Measurements from ENCODE around the gene NRP2.

DNA sequence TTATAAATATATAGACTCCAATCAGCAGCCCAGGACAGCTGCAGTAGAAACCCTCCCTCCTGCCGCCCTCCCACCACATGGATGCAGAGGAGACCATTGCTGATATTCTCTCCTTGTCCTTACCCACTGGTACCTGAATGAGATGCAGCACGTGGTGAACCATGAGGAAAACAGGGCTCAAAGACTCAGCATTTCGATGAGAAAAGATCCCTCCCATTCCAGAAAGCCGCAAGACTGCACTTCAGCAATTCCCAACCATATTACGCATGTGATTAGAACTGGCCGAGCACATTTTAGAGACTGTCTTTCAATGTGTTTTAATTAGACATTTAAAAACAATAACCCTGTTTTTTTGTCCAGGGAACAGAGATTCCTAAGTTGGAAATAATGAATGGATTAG is 125.5 kb downstream of the NRP2 start:
- TF ChIP-seq, protein P1, sequence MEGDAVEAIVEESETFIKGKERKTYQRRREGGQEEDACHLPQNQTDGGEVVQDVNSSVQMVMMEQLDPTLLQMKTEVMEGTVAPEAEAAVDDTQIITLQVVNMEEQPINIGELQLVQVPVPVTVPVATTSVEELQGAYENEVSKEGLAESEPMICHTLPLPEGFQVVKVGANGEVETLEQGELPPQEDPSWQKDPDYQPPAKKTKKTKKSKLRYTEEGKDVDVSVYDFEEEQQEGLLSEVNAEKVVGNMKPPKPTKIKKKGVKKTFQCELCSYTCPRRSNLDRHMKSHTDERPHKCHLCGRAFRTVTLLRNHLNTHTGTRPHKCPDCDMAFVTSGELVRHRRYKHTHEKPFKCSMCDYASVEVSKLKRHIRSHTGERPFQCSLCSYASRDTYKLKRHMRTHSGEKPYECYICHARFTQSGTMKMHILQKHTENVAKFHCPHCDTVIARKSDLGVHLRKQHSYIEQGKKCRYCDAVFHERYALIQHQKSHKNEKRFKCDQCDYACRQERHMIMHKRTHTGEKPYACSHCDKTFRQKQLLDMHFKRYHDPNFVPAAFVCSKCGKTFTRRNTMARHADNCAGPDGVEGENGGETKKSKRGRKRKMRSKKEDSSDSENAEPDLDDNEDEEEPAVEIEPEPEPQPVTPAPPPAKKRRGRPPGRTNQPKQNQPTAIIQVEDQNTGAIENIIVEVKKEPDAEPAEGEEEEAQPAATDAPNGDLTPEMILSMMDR (IDR thresholded peaks at IDR 0.05; ENCODE audit: low read depth, low read length, missing input control): no peak
- TF ChIP-seq JUND (IDR thresholded peaks at IDR 0.05) (no peak), YY1 (IDR thresholded peaks at IDR 0.05) (no peak), GABPA (IDR thresholded peaks at IDR 0.05 in 1 of 2, conservative IDR thresholded peaks at IDR 0.05 in 1 of 2) (no peak), RAD21 (IDR thresholded peaks at IDR 0.05) (no peak), TAF1 (conservative IDR thresholded peaks at IDR 0.05) (no peak)
- TF ChIP-seq, protein P2, sequence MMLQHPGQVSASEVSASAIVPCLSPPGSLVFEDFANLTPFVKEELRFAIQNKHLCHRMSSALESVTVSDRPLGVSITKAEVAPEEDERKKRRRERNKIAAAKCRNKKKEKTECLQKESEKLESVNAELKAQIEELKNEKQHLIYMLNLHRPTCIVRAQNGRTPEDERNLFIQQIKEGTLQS (IDR thresholded peaks at IDR 0.05): no peak
- TF ChIP-seq, protein P3, sequence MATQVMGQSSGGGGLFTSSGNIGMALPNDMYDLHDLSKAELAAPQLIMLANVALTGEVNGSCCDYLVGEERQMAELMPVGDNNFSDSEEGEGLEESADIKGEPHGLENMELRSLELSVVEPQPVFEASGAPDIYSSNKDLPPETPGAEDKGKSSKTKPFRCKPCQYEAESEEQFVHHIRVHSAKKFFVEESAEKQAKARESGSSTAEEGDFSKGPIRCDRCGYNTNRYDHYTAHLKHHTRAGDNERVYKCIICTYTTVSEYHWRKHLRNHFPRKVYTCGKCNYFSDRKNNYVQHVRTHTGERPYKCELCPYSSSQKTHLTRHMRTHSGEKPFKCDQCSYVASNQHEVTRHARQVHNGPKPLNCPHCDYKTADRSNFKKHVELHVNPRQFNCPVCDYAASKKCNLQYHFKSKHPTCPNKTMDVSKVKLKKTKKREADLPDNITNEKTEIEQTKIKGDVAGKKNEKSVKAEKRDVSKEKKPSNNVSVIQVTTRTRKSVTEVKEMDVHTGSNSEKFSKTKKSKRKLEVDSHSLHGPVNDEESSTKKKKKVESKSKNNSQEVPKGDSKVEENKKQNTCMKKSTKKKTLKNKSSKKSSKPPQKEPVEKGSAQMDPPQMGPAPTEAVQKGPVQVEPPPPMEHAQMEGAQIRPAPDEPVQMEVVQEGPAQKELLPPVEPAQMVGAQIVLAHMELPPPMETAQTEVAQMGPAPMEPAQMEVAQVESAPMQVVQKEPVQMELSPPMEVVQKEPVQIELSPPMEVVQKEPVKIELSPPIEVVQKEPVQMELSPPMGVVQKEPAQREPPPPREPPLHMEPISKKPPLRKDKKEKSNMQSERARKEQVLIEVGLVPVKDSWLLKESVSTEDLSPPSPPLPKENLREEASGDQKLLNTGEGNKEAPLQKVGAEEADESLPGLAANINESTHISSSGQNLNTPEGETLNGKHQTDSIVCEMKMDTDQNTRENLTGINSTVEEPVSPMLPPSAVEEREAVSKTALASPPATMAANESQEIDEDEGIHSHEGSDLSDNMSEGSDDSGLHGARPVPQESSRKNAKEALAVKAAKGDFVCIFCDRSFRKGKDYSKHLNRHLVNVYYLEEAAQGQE (IDR thresholded peaks at IDR 0.05): no peak
